Osteocyte (in vitro differentiated cells): ENCODE measurements around the gene RAD21L1. TPM values are rescaled to one million over a fixed set of nuclear protein-coding genes. Genes with fewer than 3 reads are reported as not detected.

Experiments used
- DNase-seq: peaks from one replicate; pipeline ENCODE4 v3.0.0; 2021; ENCODE audit warnings: mixed read lengths; ENCODE audit not compliant: unreplicated experiment; ENCODE audit errors: extremely low spot score
- H3K27ac Mint-ChIP-seq: one replicate; pipeline ENCODE4 v1.8.0; 2021; ENCODE audit warnings: mild to moderate bottlenecking, mixed read lengths; ENCODE audit not compliant: unreplicated experiment
- H3K27me3 Mint-ChIP-seq: one replicate; pipeline ENCODE4 v1.8.0; 2021; ENCODE audit warnings: mixed read lengths; ENCODE audit not compliant: unreplicated experiment
- H3K36me3 Mint-ChIP-seq: one replicate; pipeline ENCODE4 v1.8.0; 2021; ENCODE audit warnings: mixed read lengths; ENCODE audit not compliant: unreplicated experiment
- H3K4me1 Mint-ChIP-seq: one replicate; pipeline ENCODE4 v1.8.0; 2021; ENCODE audit warnings: mixed read lengths; ENCODE audit not compliant: unreplicated experiment
- H3K4me3 Mint-ChIP-seq: one replicate; pipeline ENCODE4 v1.8.0; 2021; ENCODE audit warnings: mild to moderate bottlenecking, moderate library complexity, mixed read lengths; ENCODE audit not compliant: unreplicated experiment
- H3K9me3 Mint-ChIP-seq: one replicate; pipeline ENCODE4 v1.8.0; 2021; ENCODE audit warnings: mixed read lengths; ENCODE audit not compliant: unreplicated experiment
- total RNA-seq: library from RNA; stranded (reverse); gene quantifications from 2 replicates; pipeline ENCODE4 v1.2.1, GENCODE V29; 2021
- TF ChIP-seq, protein P1 (sequence below): fragments of 200-600 bp; sonication (generic); IDR thresholded peaks from 2 replicates; pipeline ENCODE4 v1.5.0; 2021; ENCODE audit warnings: antibody characterized with exemption, mild to moderate bottlenecking, moderate library complexity

RAD21L1 gene
- total RNA-seq, 1 donor from 2014 or later, result not detected

GRCh38 chr20:1254254-1254653 is 28.4 kb downstream of the RAD21L1 start:
- DNase-seq, result no peak
- H3K27me3 Mint-ChIP-seq, result peaks cover 40% of the 10 kb centered on the region

GRCh38 chr20:1255675-1256074 is 29.8 kb downstream of the RAD21L1 start:
- Mint-ChIP-seq H3K27ac (no peak overlapping the region), H3K4me3 (no peak overlapping the region), H3K4me1 (no peaks in the 10 kb centered on the region), H3K9me3 (no peaks in the 10 kb centered on the region), H3K27me3 (peaks cover 40% of the 10 kb centered on the region), H3K36me3 (no peaks in the 10 kb centered on the region)
- TF ChIP-seq, protein P1, sequence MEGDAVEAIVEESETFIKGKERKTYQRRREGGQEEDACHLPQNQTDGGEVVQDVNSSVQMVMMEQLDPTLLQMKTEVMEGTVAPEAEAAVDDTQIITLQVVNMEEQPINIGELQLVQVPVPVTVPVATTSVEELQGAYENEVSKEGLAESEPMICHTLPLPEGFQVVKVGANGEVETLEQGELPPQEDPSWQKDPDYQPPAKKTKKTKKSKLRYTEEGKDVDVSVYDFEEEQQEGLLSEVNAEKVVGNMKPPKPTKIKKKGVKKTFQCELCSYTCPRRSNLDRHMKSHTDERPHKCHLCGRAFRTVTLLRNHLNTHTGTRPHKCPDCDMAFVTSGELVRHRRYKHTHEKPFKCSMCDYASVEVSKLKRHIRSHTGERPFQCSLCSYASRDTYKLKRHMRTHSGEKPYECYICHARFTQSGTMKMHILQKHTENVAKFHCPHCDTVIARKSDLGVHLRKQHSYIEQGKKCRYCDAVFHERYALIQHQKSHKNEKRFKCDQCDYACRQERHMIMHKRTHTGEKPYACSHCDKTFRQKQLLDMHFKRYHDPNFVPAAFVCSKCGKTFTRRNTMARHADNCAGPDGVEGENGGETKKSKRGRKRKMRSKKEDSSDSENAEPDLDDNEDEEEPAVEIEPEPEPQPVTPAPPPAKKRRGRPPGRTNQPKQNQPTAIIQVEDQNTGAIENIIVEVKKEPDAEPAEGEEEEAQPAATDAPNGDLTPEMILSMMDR, result no peak
- DNase-seq, result no peak

More at GRCh38 chr20:1254254-1254653, 28.4 kb downstream of the RAD21L1 start:
- H3K36me3 Mint-ChIP-seq, result no peaks in the 10 kb centered on the region
- H3K4me3 Mint-ChIP-seq, result no peak overlapping the region
- no peaks in the 10 kb centered on the region for H3K9me3 Mint-ChIP-seq
- TF ChIP-seq, protein P1, result no peak
- no peak overlapping the region for H3K27ac Mint-ChIP-seq
- no peaks in the 10 kb centered on the region for H3K4me1 Mint-ChIP-seq

DNA sequence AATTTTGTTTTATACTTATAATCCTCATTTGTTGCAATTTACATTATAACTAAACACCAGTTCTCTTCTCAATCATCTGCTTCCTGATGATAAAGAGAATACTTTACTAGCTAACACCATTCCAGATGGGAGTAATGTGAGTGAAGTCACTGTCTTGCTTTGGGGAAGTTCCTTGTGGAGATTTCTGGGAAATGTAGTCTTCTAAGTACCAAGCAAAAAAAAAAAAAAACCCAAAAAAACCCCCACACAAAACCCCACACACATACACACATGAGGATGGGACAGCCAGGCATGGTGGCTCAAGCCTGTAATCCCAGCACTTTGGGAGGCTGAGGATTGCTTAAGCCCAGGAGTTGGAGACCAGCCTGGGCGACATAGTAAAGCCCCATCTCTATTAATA is 38.0 kb downstream of the RAD21L1 start:
- Mint-ChIP-seq H3K27ac (no peak overlapping the region), H3K36me3 (no peaks in the 10 kb centered on the region), H3K4me1 (peaks cover 17% of the 10 kb centered on the region), H3K27me3 (no peaks in the 10 kb centered on the region), H3K4me3 (no peak overlapping the region), H3K9me3 (peaks cover 4% of the 10 kb centered on the region)
- DNase-seq, result no peak
- TF ChIP-seq, protein P1, result no peak

GRCh38 chr20:1264727-1265126 is 38.9 kb downstream of the RAD21L1 start:
- H3K4me1 Mint-ChIP-seq, result peaks cover 17% of the 10 kb centered on the region
- H3K4me3 Mint-ChIP-seq, result peak overlapping the region; percentile 84
- peaks cover 4% of the 10 kb centered on the region for H3K9me3 Mint-ChIP-seq
- TF ChIP-seq, protein P1, result no peak
- no peak for DNase-seq
- H3K36me3 Mint-ChIP-seq, result no peaks in the 10 kb centered on the region
- no peak overlapping the region for H3K27ac Mint-ChIP-seq
- H3K27me3 Mint-ChIP-seq, result no peaks in the 10 kb centered on the region

GRCh38 chr20:1265226-1265915 is 39.5 kb downstream of the RAD21L1 start:
- no peaks in the 10 kb centered on the region for H3K36me3 Mint-ChIP-seq
- no peaks in the 10 kb centered on the region for H3K27me3 Mint-ChIP-seq
- peak overlapping the region; percentile 93 for H3K27ac Mint-ChIP-seq

More at GRCh38 chr20:1265226-1265915, 39.5 kb downstream of the RAD21L1 start:
- Mint-ChIP-seq H3K4me1 (peaks cover 17% of the 10 kb centered on the region), H3K9me3 (peaks cover 4% of the 10 kb centered on the region), H3K4me3 (peak overlapping the region; percentile 84)
- TF ChIP-seq, protein P1, result no peak
- no peak for DNase-seq
